Medulla oblongata (tissue), 1 donor: Measurements from ENCODE around the gene ZBTB25.
A peak's percentile ranks its signal among the peaks of the same experiment; 100 is the strongest.

Experiments
- DNase-seq: peaks from one replicate; pipeline ENCODE4 v3.0.0-alpha.2; 2015; ENCODE audit errors: extremely low spot score

The ZBTB25 gene

DNA sequence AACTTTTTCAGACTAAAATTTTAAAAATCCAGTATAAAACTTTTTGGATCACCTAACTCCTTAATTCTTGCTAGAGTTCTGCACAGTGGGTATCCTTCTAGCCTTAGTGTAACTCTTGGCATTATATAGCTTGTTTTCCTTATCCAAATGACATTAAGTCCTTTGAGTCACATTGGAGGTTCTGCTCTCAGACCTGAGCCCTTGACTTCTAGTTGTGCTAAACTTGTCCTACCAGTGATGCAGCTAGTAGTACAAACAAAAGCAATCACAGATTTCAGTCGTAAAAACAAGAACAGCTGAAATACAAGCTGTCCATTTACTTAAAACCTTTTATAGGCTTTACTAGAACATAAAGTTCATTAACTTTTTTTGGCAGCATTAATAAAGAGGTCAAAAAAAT is 11.4 kb upstream of the ZBTB25 start:
- no peak for DNase-seq

GRCh38 chr14:64513271-64513670 is 9.6 kb upstream of the ZBTB25 start:
- DNase-seq = no peak

GRCh38 chr14:64510825-64511671 is 7.4 kb upstream of the ZBTB25 start:
- DNase-seq = peak; percentile 94

- no peak for DNase-seq
Observed at GRCh38 chr14:64509036-64509435, 5.4 kb upstream of the ZBTB25 start.

DNA sequence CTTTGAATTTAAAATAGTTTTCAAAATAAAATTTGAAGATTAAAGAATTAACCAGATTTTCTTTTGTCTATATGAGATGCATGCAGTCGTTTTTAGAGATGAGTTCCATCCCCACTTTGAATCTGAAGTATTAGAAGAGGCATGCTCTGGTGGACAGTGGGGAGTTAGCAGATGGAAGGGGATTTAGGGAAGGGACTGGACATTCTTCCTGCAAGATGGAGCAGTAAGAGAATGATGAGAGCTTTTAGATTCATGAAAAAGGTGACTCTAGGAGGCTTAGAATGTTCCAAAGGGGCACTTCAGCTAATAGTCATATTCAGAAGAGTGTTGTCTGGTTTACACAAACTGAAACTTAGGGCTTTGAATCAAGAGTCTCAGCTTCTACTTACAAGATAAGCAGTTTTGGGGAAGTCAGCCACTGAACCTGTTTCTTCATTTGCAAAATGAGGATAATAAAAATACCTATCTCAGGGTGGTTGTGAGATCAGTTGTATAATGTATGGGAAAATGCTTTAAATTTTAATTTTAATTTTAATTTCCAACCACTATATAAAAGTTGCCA is 4.7 kb upstream of the ZBTB25 start:
- DNase-seq = peak; percentile 41

GRCh38 chr14:64507376-64508156 is 3.9 kb upstream of the ZBTB25 start:
- DNase-seq = no peak

- no peak for DNase-seq
Observed at GRCh38 chr14:64506721-64507120, 3.1 kb upstream of the ZBTB25 start.

- DNase-seq = peak; percentile 95
Observed at GRCh38 chr14:64504897-64505794, 1.5 kb upstream of the ZBTB25 start.

DNA sequence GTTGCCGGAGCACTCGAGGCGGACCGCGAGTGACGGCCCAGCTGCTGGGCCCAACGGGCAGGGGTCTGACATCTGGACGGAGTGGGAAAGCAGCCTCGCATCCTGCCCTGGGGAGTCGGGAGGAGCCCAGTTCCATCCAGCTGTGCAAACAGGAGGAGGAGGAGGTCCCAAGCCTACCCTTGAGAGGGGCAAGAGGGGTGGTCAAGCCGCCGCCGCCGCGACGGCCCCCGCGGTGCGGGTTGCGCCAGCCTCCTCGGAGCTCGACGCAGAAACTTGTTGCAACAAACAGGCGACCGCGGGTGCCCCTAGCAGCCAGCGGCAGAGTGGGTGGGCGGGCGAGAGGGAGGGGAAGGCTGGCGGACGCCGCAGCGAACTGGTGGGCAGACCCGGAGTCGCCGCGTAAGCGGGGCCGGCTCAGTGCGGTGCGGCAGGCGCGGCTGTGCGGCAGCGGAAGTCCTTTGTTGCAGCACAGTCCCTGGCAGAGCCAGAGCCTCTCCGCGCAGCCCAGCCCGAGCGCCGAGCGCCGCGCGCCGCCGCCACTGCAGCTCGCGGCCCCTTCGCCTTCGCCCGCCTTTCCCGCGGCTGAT is 765 bp upstream of the ZBTB25 start, which contains the start of gene ZBTB1:
ZBTB1 (plus strand) TSS at position 461 of the 587 bp plus-strand sequence. CDS start 16,735 bp downstream, outside the sequence.
- DNase-seq = peak; percentile 69

GRCh38 chr14:64502887-64503433 is 678 bp downstream of the ZBTB25 start:
- DNase-seq = no peak

DNA sequence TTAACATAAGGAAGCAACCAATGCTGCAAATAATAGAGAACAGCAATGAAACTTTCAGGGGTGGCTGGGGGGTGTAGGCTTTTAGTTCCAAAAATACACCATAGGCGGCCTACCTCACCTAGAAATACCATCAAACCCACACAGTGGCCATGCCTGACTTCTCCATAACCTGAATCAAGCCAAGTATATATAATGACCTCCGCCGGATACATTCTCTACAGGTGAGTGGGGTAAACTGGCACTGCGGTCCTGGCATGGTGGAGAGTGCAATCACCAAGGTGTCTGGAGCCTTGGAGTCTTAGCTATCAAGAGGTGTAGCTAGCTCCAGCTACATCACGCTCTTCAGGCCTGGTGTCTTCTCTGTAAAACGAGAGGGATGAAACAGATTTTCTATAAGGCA is 1.2 kb downstream of the ZBTB25 start:
- DNase-seq = no peak

GRCh38 chr14:64501411-64502171 is 2.0 kb downstream of the ZBTB25 start:
- no peak for DNase-seq

- DNase-seq = no peak
Observed at GRCh38 chr14:64500088-64500487, 3.5 kb downstream of the ZBTB25 start.

GRCh38 chr14:64496764-64497163 is 6.9 kb downstream of the ZBTB25 start:
- no peak for DNase-seq

GRCh38 chr14:64495252-64495651 is 8.4 kb downstream of the ZBTB25 start:
- DNase-seq = no peak

GRCh38 chr14:64493455-64493854 is 10.2 kb downstream of the ZBTB25 start:
- no peak for DNase-seq

DNA sequence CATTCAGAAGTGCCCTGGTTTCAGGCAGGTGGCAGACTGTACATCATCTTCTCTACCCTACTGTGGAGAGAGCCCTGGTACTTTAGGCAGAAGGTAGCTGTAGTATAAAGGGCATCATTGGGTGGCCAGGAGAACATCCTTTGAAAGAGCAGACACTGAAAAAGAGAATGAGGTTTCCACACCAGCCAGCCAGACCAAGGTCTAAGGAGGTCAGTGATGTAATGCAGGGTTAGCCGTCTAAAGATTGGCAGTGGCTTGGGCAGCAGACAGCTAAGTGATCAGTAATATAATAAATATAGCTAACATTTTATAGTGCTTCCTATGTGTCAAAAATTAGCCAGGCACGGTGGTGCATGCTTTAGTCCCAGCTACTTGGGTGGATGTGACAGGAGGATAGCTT is 12.0 kb downstream of the ZBTB25 start:
- no peak for DNase-seq

GRCh38 chr14:64488590-64489099 is 15.0 kb downstream of the ZBTB25 start:
- DNase-seq = no peak

DNA sequence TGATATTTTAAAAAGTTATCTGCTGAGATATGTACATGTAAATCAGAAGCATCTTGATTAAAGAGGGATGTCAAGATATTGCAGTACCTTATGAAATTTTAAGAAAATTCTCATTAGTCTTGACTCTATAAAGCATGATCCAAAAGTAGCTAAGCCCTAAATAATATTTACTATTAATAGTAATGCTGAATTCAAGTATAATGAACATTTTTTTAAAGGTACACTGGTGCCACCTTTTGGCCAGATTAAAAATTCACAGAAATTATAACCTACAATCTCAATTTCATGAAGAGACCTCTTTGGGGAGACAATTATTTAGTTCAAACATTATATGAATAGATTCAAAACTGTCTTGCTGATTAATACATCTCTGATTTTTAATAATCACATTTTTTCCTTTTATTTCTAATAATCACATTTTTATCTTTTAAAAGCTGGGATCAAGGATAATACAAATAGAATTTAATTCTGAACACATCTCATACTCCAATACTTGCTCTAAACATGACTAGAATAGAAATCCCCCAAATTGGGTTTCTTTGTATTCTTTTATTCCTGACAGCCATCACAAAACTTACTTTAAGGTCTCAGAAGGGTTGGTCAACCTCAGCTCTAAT is 24.9 kb downstream of the ZBTB25 start:
- peak; percentile 33 for DNase-seq
